ENCODE measurements around the gene CDK2AP2.

Gene CDK2AP2

GRCh38 chr11:67503119-67504004, 4.6 kb downstream of the CDK2AP2 start:
- H2AFZ ChIP-seq (ENCODE audit: low read depth, low read length) = no peak overlapping the region
- no peak overlapping the region for H4K91ac ChIP-seq (ENCODE audit: low read length)
- no peak overlapping the region for H3K23ac ChIP-seq (ENCODE audit: low read length in 2 of 2)
- H3K4me2 ChIP-seq (ENCODE audit: low read length, poor library complexity, severe bottlenecking) = peak overlapping the region; percentile 82
- H3K4me3 ChIP-seq (ENCODE audit: insufficient read depth in 1 of 2, low read depth in 1 of 2, low read length in 2 of 2) = peak overlapping the region; percentile 67 to 91
- H2BK12ac ChIP-seq (ENCODE audit: low read length in 2 of 2) = no peak overlapping the region
- no peak overlapping the region for H3K27ac ChIP-seq (ENCODE audit: low read length, poor library complexity, severe bottlenecking)
- WGBS = 85% methylated on average over 14 of the region's 19 CpGs
- H3K36me3 ChIP-seq (ENCODE audit: control insufficient read depth in 1 of 2, insufficient read depth in 2 of 2, low read depth in 1 of 2, low read length in 2 of 2) = peaks cover 6 to 60% of the 10 kb centered on the region in 2 experiments
- H2BK120ac ChIP-seq (ENCODE audit: low read depth, low read length) = no peak overlapping the region
- H3K18ac ChIP-seq (ENCODE audit: low read depth in 1 of 2, low read length in 2 of 2) = no peak overlapping the region
- H3K79me1 ChIP-seq (replicated peaks; ENCODE audit: low read length, poor library complexity, severe bottlenecking) = peaks cover 24% of the 10 kb centered on the region
- no peaks in the 10 kb centered on the region for H3K27me3 ChIP-seq (ENCODE audit: control insufficient read depth in 1 of 2, insufficient read depth in 1 of 2, low read length in 2 of 2)
- no peak overlapping the region for H3K4ac ChIP-seq (ENCODE audit: low read depth in 1 of 2, low read length in 2 of 2)
- H3K14ac ChIP-seq (ENCODE audit: low read length in 2 of 2) = peak overlapping the region in 1 of 2 experiments; percentile 80
- no peak overlapping the region for H2AK5ac ChIP-seq (ENCODE audit: low read length, severe bottlenecking)
- H4K8ac ChIP-seq (ENCODE audit: low read length) = no peak overlapping the region
- H3K9ac ChIP-seq (ENCODE audit: low read length) = peak overlapping the region; percentile 83
- no peaks in the 10 kb centered on the region for H3K9me3 ChIP-seq (ENCODE audit: control insufficient read depth, low read length)
- H3K4me1 ChIP-seq (ENCODE audit: control insufficient read depth, insufficient read depth, low read depth, low read length) = peaks cover 45% of the 10 kb centered on the region
- no peak overlapping the region for H2BK15ac ChIP-seq (ENCODE audit: low read depth, poor library complexity, severe bottlenecking)
- no peak for DNase-seq
- H2BK5ac ChIP-seq (ENCODE audit: low read depth, low read length, poor library complexity, severe bottlenecking) = no peak overlapping the region

- no peak overlapping the region for H4K8ac ChIP-seq (ENCODE audit: low read length)
- H3K4me2 ChIP-seq (ENCODE audit: low read length, poor library complexity, severe bottlenecking) = no peak overlapping the region
- no peak overlapping the region for H3K9ac ChIP-seq (ENCODE audit: low read length)
- no peak overlapping the region for H2BK12ac ChIP-seq (ENCODE audit: low read length in 2 of 2)
- H2AFZ ChIP-seq (ENCODE audit: low read depth, low read length) = no peak overlapping the region
- H2BK5ac ChIP-seq (ENCODE audit: low read depth, low read length, poor library complexity, severe bottlenecking) = no peak overlapping the region
- no peak for DNase-seq
- H3K9me3 ChIP-seq (ENCODE audit: control insufficient read depth, low read length) = no peaks in the 10 kb centered on the region
- no peak overlapping the region for H4K91ac ChIP-seq (ENCODE audit: low read length)
- H2BK120ac ChIP-seq (ENCODE audit: low read depth, low read length) = no peak overlapping the region
- H3K4me3 ChIP-seq (ENCODE audit: insufficient read depth in 1 of 2, low read depth in 1 of 2, low read length in 2 of 2) = no peak overlapping the region
- peaks cover 49% of the 10 kb centered on the region for H3K4me1 ChIP-seq (ENCODE audit: control insufficient read depth, insufficient read depth, low read depth, low read length)
- H3K79me1 ChIP-seq (replicated peaks; ENCODE audit: low read length, poor library complexity, severe bottlenecking) = peaks cover 33% of the 10 kb centered on the region
- no peak overlapping the region for H3K23ac ChIP-seq (ENCODE audit: low read length in 2 of 2)
- H3K4ac ChIP-seq (ENCODE audit: low read depth in 1 of 2, low read length in 2 of 2) = no peak overlapping the region
- no peak overlapping the region for H3K14ac ChIP-seq (ENCODE audit: low read length in 2 of 2)
- H3K27ac ChIP-seq (ENCODE audit: low read length, poor library complexity, severe bottlenecking) = no peak overlapping the region
- H2AK5ac ChIP-seq (ENCODE audit: low read length, severe bottlenecking) = no peak overlapping the region
- no peak overlapping the region for H3K18ac ChIP-seq (ENCODE audit: low read depth in 1 of 2, low read length in 2 of 2)
- no peaks in the 10 kb centered on the region for H3K27me3 ChIP-seq (ENCODE audit: control insufficient read depth in 1 of 2, insufficient read depth in 1 of 2, low read length in 2 of 2)
- H2BK15ac ChIP-seq (ENCODE audit: low read depth, poor library complexity, severe bottlenecking) = no peak overlapping the region
- H3K36me3 ChIP-seq (ENCODE audit: control insufficient read depth in 1 of 2, insufficient read depth in 2 of 2, low read depth in 1 of 2, low read length in 2 of 2) = peaks cover 6 to 69% of the 10 kb centered on the region in 2 experiments
- WGBS = 96% methylated on average over 18 of the region's 18 CpGs
Measured at GRCh38 chr11:67502328-67502979, 5.5 kb downstream of the CDK2AP2 start.

- Histone ChIP-seq H3K36me3 (ENCODE audit: control insufficient read depth in 1 of 2, insufficient read depth in 2 of 2, low read depth in 1 of 2, low read length in 2 of 2) (peaks cover 6 to 71% of the 10 kb centered on the region in 2 experiments), H3K18ac (ENCODE audit: low read depth in 1 of 2, low read length in 2 of 2) (no peak overlapping the region), H3K23ac (ENCODE audit: low read length in 2 of 2) (no peak overlapping the region), H3K4me2 (ENCODE audit: low read length, poor library complexity, severe bottlenecking) (no peak overlapping the region), H4K91ac (ENCODE audit: low read length) (no peak overlapping the region), H2AK5ac (ENCODE audit: low read length, severe bottlenecking) (no peak overlapping the region), H2BK15ac (ENCODE audit: low read depth, poor library complexity, severe bottlenecking) (no peak overlapping the region), H3K4me1 (ENCODE audit: control insufficient read depth, insufficient read depth, low read depth, low read length) (peaks cover 47% of the 10 kb centered on the region), H3K79me1 (replicated peaks; ENCODE audit: low read length, poor library complexity, severe bottlenecking) (peaks cover 38% of the 10 kb centered on the region), H4K8ac (ENCODE audit: low read length) (no peak overlapping the region), H2BK5ac (ENCODE audit: low read depth, low read length, poor library complexity, severe bottlenecking) (no peak overlapping the region), H3K9me3 (ENCODE audit: control insufficient read depth, low read length) (no peaks in the 10 kb centered on the region), H2BK12ac (ENCODE audit: low read length in 2 of 2) (no peak overlapping the region), H3K9ac (ENCODE audit: low read length) (no peak overlapping the region), H3K4ac (ENCODE audit: low read depth in 1 of 2, low read length in 2 of 2) (no peak overlapping the region), H3K4me3 (ENCODE audit: insufficient read depth in 1 of 2, low read depth in 1 of 2, low read length in 2 of 2) (no peak overlapping the region), H3K27ac (ENCODE audit: low read length, poor library complexity, severe bottlenecking) (no peak overlapping the region), H3K14ac (ENCODE audit: low read length in 2 of 2) (no peak overlapping the region), H2AFZ (ENCODE audit: low read depth, low read length) (no peak overlapping the region), H3K27me3 (ENCODE audit: control insufficient read depth in 1 of 2, insufficient read depth in 1 of 2, low read length in 2 of 2) (no peaks in the 10 kb centered on the region), H2BK120ac (ENCODE audit: low read depth, low read length) (no peak overlapping the region)
- WGBS = 96% methylated on average over 18 of the region's 18 CpGs
- DNase-seq = no peak
Measured at GRCh38 chr11:67501854-67502253, 6.1 kb downstream of the CDK2AP2 start.
